ENCODE measurements around the gene PARD3.

PARD3 gene

GRCh38 chr10:34524369-34525091 is 290.6 kb downstream of the PARD3 start:
- no peak for DNase-seq (ENCODE audit: low read depth)
- H3K4me3 ChIP-seq (ENCODE audit: low read depth, low read length), result no peak overlapping the region
- TF ChIP-seq CTCF (IDR thresholded peaks at IDR 0.05; ENCODE audit: low read depth, low read length, missing control alignments), result no peak
- in situ Hi-C loops (cut with HindIII; ENCODE audit: low sequenced_read_pairs), result no loop called here

GRCh38 chr10:34523017-34523767 is 291.9 kb downstream of the PARD3 start:
- TF ChIP-seq CTCF (IDR thresholded peaks at IDR 0.05; ENCODE audit: low read depth, low read length, missing control alignments), result no peak
- DNase-seq (ENCODE audit: low read depth), result no peak
- in situ Hi-C loops (cut with HindIII; ENCODE audit: low sequenced_read_pairs), result no loop called here
- no peak overlapping the region for H3K4me3 ChIP-seq (ENCODE audit: low read depth, low read length)

GRCh38 chr10:34522546-34522945 is 292.6 kb downstream of the PARD3 start:
- no peak for DNase-seq (ENCODE audit: low read depth)
- peak; percentile 48 for TF ChIP-seq CTCF (IDR thresholded peaks at IDR 0.05; ENCODE audit: low read depth, low read length, missing control alignments)
- in situ Hi-C loops (cut with HindIII; ENCODE audit: low sequenced_read_pairs), result no loop called here
- H3K4me3 ChIP-seq (ENCODE audit: low read depth, low read length), result no peak overlapping the region

GRCh38 chr10:34520510-34520909 is 294.6 kb downstream of the PARD3 start:
- H3K4me3 ChIP-seq (ENCODE audit: low read depth, low read length), result no peak overlapping the region
- in situ Hi-C loops (cut with HindIII; ENCODE audit: low sequenced_read_pairs), result no loop called here
- no peak for TF ChIP-seq CTCF (IDR thresholded peaks at IDR 0.05; ENCODE audit: low read depth, low read length, missing control alignments)
- DNase-seq (ENCODE audit: low read depth), result no peak

GRCh38 chr10:34520084-34520483 is 295.0 kb downstream of the PARD3 start:
- no peak for DNase-seq (ENCODE audit: low read depth)
- no peak overlapping the region for H3K4me3 ChIP-seq (ENCODE audit: low read depth, low read length)
- TF ChIP-seq CTCF (IDR thresholded peaks at IDR 0.05; ENCODE audit: low read depth, low read length, missing control alignments), result no peak
- in situ Hi-C loops (cut with HindIII; ENCODE audit: low sequenced_read_pairs), result no loop called here

- no peak for TF ChIP-seq CTCF (IDR thresholded peaks at IDR 0.05; ENCODE audit: low read depth, low read length, missing control alignments)
- in situ Hi-C loops (cut with HindIII; ENCODE audit: low sequenced_read_pairs), result no loop called here
- no peak for DNase-seq (ENCODE audit: low read depth)
- no peak overlapping the region for H3K4me3 ChIP-seq (ENCODE audit: low read depth, low read length)
Measured at GRCh38 chr10:34514290-34514689, 300.8 kb downstream of the PARD3 start.
